GM19043 (cell line): ENCODE data around the gene BRINP3.
A peak's percentile ranks its signal among the peaks of the same experiment; 100 is the strongest.

Experiments used
- ATAC-seq: cut with Tn5 transposase; IDR thresholded peaks from one replicate; pipeline ENCODE4 v1.9.1; 2021; ENCODE audit warnings: low read depth; ENCODE audit not compliant: unreplicated experiment

Gene BRINP3

DNA sequence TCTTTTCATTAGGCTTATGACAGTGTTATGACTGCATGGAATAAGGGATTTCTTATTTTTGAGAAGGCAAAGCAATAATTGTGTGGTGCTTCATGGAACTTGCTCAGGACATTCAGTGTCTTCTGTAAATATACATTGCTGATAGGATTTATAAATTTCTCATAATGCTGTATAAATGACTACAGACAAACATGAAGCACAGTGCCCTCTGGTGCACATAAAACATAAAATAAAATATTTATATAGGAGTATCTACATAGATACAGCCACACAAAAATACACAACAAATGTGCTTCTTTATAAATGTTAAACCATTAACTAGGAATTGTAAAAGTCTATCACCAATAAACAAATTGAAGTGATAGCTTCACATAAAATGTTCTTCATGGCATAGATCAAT lies 24.1 kb downstream of the BRINP3 start:
- no peak for ATAC-seq

DNA sequence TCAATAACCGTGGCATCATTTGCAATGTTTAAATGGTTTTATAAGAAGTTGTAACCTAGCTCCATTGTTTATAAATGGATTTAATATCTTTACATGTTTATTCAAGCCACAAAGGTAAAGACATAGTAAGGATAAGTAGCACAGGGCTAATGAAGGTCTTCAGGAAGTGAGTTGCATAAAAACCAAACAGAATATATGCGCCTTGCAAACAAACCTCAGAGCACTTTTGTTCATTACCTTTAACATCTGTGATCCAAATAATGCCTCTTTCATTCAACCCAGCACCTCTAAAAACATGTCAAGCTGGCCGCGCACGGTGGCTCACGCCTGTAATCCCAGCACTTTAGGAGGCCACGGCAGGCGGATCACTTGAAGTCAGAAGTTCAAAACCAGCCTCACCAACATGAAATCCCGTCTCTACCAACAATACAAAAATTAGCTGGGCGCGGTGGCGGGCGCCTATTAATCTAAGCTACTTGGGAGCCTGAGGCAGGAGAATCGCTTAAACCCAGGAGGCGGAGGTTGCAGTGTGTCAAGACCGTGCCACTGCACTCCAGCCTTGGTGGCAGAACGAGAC lies 25.3 kb downstream of the BRINP3 start:
- no peak for ATAC-seq

DNA sequence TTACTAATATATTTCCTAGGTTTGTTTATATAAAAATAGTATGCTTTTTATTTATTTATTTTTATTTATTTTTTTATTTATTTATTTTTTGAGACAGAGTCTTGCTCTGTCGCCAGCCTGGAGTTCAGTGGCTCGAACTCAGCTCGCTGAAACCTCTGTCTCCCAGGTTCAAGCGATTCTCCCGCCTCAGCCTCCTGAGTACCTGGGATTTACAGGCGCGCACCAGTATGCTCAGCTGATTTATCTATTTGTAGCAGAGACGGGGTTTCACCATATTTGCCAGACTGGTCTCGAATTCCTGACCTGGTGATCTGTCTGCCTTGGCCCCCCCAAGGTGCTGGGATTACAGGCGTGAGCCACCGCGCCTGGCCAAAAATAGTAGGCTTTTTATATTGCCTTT lies 33.2 kb downstream of the BRINP3 start:
- no peak for ATAC-seq

DNA sequence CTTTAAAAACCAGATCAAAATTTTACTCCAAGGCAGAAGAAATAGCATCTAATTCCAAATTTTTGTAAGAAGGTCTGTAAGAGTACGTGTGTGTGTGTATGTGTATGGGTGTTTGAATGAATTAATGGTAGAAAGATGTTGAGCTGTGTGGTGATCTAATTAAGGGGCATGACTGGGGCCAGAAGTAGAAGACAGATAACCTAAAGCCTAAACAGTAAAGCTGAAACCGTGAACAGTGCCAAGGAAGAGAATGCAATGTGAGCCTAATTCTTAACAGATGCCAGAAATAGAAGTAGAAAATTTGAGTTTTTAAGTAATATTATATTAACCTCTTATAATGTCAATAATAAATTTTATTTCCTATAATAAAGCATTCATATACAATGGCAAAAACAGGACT lies 38.2 kb downstream of the BRINP3 start:
- no peak for ATAC-seq

DNA sequence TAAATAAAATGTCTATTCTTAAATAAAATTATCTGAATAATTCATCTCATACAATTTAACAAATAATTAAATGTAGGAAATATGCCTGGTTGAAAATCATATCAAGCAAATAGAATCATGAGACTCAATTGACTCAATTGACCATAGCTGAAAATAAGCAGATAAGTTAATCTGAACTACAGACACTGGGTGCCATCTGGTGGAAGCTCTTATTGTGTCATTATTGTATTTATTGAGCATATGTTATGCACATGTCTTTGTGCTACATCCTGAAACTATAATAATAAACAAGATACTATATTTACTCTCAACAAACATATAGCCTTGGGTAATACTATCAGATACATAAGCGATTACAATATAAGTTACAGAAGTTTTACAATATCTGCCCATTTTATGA lies 41.0 kb downstream of the BRINP3 start:
- ATAC-seq = no peak

DNA sequence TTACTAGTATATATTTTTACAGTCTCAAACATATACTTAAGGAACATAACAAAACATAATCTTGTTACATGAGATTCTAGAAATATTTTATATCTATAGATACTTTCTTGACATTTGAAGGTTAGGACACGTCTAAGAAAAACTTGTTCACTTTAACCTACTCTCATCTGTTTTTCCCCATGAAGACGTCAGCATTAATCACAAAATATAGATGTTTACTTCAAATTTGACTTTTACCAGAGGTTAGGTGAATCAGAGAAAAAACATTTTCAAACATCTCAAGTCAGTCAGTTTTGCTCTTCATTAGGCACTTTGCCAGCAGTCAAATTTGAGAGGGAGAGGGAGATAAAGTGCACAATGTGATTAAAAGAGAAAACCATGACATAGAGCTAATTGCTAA lies 47.7 kb downstream of the BRINP3 start:
- ATAC-seq = no peak

DNA sequence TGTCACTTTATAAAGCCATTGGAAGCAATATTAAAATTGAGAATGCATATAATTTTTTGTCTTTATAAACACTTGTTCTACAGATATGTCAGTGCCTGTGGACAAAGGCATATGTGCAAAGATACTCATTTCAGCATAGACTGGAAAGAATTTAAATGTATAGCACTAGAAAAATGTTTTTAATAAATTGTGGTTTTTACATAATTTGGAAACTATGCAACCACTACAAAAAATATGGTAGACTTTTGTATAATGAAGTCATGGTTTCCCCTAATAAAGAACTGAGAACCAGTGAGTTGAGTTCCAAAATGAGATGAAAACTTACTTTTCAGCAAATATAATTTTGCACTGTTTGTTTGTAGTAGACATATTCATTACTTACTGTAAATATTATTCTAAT lies 48.5 kb downstream of the BRINP3 start:
- ATAC-seq = no peak

DNA sequence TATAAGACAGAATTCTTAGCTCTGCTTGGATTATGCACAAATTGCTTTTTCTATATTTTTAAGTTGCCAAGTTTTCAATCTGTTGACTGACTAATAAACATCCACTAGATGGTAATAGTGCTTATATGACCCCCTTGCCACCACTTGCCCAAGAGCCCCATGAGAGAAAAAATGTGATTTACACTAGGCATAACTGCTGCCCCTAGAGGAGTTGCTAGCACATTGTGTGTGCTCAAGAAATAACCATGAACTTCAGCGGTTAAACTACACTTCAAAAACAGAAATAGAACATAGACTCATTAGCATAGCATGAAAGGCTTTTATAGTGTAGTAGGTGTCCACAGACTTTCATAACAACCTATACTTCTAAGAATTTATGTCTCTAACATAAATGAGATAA lies 61.4 kb downstream of the BRINP3 start:
- ATAC-seq = no peak

DNA sequence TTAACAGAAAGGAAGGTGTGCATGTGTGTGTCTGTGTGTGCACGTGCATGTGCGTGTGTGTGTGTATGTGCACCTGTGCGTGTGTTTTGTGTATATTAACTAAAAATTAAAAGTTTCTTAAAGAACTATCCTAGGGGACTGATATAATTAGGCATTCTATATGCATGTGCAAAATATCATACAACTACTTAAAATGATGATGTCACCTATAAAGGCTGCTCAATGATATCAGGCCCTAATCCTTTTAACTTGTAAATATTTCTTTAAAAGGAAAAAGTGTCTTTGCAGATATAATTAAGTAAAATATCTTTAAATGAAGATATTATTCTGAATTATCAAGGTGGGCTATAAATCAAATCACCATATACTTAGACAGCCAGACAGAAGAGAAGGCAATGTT lies 64.5 kb downstream of the BRINP3 start:
- ATAC-seq = no peak

DNA sequence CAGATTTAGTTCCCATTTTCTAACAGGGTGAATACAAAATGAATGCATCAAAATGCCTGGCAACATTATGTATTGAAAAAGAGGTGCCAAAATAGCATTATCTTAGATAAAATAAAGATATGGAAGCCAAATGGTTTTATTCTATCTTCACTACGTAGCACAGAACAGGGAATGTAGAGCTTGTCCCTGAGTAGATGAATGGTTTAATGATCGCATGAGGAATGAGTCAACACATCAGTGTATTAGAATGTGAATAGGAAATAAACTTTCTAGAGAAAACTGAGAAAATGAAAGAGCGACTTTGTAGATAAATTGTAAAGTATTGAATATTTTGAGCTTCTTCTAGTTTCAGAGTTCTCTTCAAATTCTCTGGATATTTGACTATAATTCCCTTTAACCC lies 74.3 kb downstream of the BRINP3 start:
- ATAC-seq = no peak

DNA sequence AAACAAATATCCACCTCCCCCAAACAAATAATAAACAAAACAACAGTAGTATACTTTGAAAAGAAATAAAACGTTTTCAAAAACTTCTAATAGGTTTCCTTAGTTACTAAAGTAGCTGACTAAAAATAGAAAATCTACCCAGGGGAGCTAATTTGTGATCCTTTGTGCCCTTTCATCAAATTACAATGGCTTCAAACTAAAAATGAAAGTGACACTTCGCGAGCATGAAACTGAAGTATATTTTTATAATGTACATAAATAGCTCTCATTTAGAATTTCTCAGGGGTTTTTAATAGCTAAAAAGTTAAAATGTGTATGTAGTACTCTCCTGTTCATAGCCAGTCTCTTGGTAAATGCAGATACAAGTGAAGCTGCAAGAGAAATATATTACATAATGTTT lies 78.4 kb downstream of the BRINP3 start:
- ATAC-seq = no peak

DNA sequence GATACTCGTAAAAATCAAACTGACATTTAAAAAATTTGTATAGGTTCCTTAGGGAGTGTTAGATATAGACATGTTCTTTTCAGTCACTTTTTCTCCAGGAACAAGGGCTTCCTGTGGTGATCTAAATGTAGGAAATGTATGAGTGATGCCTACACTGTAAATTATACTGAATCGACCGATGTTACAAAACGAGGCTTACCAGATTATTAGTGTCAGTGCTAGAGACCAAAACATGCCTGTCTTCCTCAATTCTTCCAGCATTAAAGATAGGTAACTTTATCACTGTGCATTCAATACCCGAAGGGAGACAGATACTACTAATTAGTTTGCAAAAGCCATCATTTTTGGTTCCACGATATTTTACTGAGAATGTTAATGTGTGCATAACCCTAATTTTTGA lies 86.1 kb downstream of the BRINP3 start:
- no peak for ATAC-seq

DNA sequence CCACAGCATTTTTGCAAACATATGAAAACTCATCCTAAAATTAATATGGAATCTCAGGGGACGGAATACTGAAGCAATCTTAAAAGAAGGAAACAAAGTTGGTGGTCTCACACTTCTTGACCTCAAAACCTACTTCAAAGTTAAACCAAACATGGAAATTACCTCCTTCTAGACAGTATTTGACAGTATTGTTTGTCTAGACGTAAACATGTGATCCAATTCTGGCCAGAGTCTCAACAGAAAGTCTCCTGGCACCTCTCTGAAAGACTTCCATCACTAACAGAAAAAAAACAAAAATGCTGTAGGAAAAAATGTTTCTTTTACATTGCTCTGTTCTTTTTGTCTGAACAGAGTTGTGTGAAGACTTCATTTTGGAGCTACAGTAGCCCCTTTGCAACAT lies 99.7 kb downstream of the BRINP3 start:
- ATAC-seq = no peak

DNA sequence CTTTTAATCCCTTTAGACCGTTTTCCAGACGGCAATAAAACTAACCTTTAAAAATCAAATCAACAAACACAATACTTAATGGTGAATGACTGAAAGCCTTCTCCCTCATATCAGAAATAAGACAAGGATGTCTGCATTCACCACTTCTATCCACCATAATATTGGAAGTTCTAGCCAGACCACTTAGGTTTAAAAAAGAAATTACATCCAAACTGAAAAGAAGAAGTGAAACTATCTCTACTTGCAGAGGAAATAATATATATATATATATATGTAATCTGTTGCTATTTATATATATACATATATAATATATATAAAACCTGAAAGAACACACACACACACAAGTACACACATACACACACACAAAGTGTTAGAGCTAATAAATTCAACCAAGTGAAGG lies 100.4 kb downstream of the BRINP3 start:
- ATAC-seq = no peak

DNA sequence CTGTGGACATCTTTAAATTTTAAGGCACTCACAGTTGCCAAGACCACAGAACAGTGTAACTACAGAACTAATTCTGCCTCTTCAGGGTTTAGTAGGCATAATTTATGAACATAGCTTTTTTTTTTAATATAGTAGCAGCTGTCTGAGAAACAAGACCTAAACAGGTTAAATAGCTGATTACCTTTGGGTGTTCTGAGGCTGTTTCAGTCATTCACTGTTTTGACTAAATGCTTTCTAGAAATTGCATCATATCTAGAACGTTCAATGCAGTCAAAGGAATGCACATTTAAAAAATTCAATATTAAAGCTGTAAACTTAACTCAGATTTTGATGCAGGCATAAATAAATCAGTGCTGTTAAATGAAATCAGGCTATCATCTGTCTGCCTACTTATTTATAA lies 101.6 kb downstream of the BRINP3 start:
- ATAC-seq = no peak

DNA sequence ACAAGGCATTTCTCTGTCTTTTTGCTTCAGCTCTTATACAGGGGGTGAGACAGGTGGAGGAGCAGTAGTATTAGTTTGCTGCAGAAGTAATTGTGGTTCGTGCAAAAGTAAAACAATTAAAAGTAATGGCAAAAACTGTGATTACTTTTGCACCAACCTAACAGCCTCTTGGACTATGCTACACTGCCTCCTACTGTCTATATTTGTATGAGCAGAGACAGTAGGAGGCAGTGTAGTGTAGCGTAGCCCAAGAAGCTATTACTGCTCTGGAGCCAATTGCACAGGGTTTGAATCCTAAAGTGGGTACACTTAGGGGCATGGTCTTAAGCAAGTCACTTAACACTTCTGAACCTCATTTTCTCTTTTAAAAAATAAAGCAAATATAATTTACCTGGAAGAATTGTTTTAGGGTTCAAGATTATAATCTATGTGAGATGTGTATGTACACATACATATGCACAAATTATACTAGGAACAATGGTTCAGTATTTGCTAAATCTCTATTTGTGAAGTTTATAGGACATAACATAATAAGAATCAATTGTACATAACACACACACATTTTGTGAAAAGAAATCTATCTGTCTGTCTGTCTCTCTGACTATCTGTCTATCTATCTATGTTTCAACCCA lies 103.8 kb downstream of the BRINP3 start:
- peak; percentile 69 for ATAC-seq

DNA sequence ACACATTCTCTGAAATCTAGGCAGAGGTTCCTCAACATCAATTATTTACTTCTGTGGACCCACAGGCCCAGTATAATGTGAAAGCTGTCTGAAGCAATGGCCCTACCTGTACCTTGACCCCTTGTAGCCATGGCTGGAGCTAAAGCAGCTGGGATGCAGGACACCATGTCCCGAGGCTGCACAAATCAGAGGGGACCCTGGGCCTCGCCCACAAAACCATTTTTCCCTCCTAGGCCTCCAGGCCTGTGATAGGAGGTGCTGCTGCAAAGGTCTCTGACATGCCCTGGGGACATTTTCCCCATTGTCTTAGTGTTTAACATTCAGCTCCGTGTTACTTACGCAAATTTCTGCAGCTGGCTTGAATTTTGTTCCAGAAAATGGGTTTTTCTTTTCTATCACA lies 110.5 kb downstream of the BRINP3 start:
- no peak for ATAC-seq

DNA sequence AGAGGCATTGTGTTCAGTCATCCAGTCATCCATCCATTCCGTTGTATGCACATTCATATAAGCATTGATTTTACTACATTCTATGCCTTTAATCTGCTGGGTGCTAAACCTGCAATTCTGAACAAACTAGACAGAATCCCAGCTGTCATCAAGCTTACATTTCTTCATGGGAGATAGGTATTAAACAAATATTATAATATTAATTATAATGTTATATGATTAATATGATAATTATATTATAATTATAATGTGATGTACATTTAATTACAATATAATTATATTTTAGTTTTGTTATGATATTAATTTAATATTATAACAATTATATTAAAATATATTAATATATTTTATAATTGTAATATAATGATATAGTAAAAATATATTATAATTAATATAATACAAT lies 112.4 kb downstream of the BRINP3 start:
- ATAC-seq = no peak

DNA sequence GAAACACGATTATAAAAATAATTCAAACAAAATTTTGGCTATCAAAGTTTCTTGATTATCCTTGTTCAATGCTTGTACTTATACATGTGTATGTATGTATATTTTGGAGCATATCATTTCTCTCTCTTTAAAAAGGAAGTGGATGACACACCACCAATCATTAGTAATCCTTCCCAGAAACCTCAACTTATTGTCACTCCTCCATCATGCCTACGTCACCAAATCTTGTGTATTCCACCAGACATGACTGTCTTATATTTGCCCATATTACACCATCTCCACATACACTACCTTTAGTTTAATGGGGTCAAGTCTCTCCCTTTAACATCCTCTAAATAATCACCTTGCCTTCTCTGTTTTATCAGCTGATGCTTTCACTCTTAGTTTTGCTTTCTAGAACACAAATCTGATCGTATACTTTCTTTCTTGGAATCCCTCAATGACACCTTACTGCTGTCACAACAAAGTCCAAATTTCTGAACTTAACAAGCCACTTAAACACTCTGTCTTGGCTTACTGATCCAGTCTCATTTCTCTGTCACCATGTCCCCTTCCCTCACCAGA lies 124.0 kb downstream of the BRINP3 start:
- ATAC-seq = no peak

DNA sequence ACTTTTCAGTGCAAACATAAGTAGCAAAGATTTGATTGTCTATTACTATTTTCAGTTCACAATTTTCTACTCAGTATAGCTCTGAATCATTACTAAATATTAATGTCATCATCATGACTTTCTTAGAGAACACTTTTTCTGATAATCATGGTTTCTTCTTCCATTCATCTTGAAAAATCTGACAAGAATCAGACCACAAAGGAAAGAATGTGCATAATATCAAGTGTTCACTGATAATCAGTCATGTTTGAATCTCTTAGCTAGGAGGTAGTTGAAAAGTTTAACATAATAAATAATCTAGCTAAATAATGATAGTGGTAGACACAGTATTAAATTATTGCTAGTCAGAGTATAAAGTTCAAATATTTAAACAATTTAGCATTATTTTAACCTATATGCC lies 133.2 kb downstream of the BRINP3 start:
- ATAC-seq = no peak

DNA sequence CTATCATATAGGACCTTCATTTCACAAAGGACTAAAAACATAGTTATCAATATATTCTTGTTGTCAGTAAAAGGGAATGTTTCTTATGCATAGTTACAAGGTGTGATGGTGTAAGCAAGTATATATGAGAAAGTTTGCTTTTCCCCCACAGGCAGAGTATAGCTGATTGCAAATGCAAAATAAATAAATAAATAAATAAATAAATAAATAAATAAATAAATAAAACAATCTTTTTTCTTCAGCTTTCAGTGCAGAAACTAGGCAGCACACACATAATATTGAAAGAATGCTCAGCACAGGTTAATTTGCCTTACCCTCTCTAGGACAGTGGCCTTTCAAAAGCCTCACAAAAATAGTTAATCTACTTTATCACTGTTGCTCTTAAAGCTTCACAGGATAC lies 138.8 kb downstream of the BRINP3 start:
- no peak for ATAC-seq

DNA sequence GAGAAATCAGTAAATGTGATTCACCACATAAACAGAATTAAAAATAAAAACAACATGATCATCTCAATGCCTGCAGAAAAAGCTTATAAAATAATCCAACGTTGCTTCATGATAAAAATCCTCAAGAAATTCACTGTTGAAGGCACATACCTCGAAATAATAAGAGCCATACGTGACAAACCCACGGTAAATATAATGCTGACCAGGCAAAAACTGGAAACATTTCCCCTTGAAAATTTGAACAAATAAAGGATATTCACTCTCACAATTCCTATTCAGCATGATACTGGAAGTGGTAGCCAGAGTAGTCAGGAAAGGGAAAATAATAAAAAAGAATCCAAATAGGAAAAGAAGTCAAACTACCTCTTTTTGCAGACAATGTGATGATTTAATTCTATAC lies 148.8 kb downstream of the BRINP3 start:
- no peak for ATAC-seq

DNA sequence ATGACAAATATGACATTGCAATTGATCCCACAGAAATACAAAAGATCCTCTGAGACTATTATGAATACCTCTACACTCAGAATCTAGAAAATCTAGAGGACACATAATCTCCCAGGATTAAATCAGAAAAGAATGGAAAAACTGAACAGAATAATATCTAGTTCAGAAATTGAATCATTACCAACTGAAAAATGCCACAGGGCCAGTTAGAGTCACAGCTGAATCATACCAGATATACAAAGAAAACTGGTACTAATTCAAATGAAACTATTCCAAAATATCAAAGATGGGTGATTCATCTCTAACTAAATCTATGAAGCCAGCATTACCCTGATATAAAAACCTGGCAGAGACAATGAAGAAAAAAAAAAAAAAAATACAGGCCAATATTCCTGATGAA lies 149.3 kb downstream of the BRINP3 start:
- no peak for ATAC-seq
